ENCODE data around the gene PCSK9. TPM values are rescaled to one million over a fixed set of nuclear protein-coding genes. Genes with fewer than 3 reads are reported as not detected.
A peak's percentile ranks its signal among the peaks of the same experiment; 100 is the strongest.

Gene PCSK9
- total and polyA plus RNA-seq, 2 of the 13 experiments (the other 11 are each of a cell fraction or from before 2014, with no cell fraction given): 33.3 to 80.5 TPM

- H3K9ac ChIP-seq (ENCODE audit: insufficient read depth, low read depth, low read length): no peak overlapping the region
- no peak overlapping the region for H3K4me2 ChIP-seq (ENCODE audit: low read depth, low read length)
- no peaks in the 10 kb centered on the region for H3K79me2 ChIP-seq (ENCODE audit: insufficient read depth, low read length)
- peaks cover 3 to 30% of the 10 kb centered on the region in 2 experiments for H3K27me3 ChIP-seq (ENCODE audit: control insufficient read depth in 1 of 2, insufficient read depth in 2 of 2, low read length in 2 of 2)
- no peak overlapping the region for H3K4me3 ChIP-seq (replicated peaks in 1 of 3; ENCODE audit: insufficient read depth in 1 of 3, low read depth in 2 of 3, low read length in 3 of 3)
- H4K20me1 ChIP-seq (ENCODE audit: insufficient read depth, low read length): no peaks in the 10 kb centered on the region
- no peak overlapping the region for H2AFZ ChIP-seq (ENCODE audit: low read length)
- CTCF ChIA-PET (ENCODE audit: low intra/inter-chr PET ratio, low total read pairs): no interaction called here
- WGBS (ENCODE audit: low lambda C conversion rate): 22% methylated on average over 4 of the region's 4 CpGs
- H3K27ac ChIP-seq (ENCODE audit: extremely low read length, insufficient read depth, low read length): no peak overlapping the region
- no peaks in the 10 kb centered on the region for H3K36me3 ChIP-seq (replicated peaks in 1 of 2; ENCODE audit: control insufficient read depth in 1 of 2, insufficient read depth in 2 of 2, low read length in 2 of 2)
- ATAC-seq (no peak), FAIRE-seq (no peak), DNase-seq (ENCODE audit: low spot score) (no peak)
- POLR2A ChIA-PET: no interaction called here
- in situ Hi-C loops (cut with HindIII; ENCODE audit: extremely low pct_ligation_motif_present, low pct_unique_long_range_greater_than_20kb): no loop called here
- no peaks in the 10 kb centered on the region for H3K9me3 ChIP-seq (ENCODE audit: low read length)
- H3K4me1 ChIP-seq (ENCODE audit: insufficient read depth, low read length): peaks cover 7% of the 10 kb centered on the region; the same call in 1 of the 2 replicates
- intact Hi-C loops (cut with micrococcal nuclease; ENCODE audit: unreplicated experiment): no loop called here
- no TSS peak for BruUV-seq (replicated peaks)
- TF ChIP-seq, protein P1, sequence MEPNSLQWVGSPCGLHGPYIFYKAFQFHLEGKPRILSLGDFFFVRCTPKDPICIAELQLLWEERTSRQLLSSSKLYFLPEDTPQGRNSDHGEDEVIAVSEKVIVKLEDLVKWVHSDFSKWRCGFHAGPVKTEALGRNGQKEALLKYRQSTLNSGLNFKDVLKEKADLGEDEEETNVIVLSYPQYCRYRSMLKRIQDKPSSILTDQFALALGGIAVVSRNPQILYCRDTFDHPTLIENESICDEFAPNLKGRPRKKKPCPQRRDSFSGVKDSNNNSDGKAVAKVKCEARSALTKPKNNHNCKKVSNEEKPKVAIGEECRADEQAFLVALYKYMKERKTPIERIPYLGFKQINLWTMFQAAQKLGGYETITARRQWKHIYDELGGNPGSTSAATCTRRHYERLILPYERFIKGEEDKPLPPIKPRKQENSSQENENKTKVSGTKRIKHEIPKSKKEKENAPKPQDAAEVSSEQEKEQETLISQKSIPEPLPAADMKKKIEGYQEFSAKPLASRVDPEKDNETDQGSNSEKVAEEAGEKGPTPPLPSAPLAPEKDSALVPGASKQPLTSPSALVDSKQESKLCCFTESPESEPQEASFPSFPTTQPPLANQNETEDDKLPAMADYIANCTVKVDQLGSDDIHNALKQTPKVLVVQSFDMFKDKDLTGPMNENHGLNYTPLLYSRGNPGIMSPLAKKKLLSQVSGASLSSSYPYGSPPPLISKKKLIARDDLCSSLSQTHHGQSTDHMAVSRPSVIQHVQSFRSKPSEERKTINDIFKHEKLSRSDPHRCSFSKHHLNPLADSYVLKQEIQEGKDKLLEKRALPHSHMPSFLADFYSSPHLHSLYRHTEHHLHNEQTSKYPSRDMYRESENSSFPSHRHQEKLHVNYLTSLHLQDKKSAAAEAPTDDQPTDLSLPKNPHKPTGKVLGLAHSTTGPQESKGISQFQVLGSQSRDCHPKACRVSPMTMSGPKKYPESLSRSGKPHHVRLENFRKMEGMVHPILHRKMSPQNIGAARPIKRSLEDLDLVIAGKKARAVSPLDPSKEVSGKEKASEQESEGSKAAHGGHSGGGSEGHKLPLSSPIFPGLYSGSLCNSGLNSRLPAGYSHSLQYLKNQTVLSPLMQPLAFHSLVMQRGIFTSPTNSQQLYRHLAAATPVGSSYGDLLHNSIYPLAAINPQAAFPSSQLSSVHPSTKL (CRISPR knock-in tag; IDR thresholded peaks at IDR 0.05): no peak
- TF ChIP-seq SMARCC2 (IDR thresholded peaks at IDR 0.05) (no peak), ZNF263 (CRISPR knock-in tag; IDR thresholded peaks at IDR 0.05) (peak; percentile 46; the same call in 1 of the 2 replicates)
- TF ChIP-seq, protein P2, sequence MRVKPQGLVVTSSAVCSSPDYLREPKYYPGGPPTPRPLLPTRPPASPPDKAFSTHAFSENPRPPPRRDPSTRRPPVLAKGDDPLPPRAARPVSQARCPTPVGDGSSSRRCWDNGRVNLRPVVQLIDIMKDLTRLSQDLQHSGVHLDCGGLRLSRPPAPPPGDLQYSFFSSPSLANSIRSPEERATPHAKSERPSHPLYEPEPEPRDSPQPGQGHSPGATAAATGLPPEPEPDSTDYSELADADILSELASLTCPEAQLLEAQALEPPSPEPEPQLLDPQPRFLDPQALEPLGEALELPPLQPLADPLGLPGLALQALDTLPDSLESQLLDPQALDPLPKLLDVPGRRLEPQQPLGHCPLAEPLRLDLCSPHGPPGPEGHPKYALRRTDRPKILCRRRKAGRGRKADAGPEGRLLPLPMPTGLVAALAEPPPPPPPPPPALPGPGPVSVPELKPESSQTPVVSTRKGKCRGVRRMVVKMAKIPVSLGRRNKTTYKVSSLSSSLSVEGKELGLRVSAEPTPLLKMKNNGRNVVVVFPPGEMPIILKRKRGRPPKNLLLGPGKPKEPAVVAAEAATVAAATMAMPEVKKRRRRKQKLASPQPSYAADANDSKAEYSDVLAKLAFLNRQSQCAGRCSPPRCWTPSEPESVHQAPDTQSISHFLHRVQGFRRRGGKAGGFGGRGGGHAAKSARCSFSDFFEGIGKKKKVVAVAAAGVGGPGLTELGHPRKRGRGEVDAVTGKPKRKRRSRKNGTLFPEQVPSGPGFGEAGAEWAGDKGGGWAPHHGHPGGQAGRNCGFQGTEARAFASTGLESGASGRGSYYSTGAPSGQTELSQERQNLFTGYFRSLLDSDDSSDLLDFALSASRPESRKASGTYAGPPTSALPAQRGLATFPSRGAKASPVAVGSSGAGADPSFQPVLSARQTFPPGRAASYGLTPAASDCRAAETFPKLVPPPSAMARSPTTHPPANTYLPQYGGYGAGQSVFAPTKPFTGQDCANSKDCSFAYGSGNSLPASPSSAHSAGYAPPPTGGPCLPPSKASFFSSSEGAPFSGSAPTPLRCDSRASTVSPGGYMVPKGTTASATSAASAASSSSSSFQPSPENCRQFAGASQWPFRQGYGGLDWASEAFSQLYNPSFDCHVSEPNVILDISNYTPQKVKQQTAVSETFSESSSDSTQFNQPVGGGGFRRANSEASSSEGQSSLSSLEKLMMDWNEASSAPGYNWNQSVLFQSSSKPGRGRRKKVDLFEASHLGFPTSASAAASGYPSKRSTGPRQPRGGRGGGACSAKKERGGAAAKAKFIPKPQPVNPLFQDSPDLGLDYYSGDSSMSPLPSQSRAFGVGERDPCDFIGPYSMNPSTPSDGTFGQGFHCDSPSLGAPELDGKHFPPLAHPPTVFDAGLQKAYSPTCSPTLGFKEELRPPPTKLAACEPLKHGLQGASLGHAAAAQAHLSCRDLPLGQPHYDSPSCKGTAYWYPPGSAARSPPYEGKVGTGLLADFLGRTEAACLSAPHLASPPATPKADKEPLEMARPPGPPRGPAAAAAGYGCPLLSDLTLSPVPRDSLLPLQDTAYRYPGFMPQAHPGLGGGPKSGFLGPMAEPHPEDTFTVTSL (CRISPR knock-in tag; IDR thresholded peaks at IDR 0.05; ENCODE audit: borderline replicate concordance): no peak
Observed at GRCh38 chr1:55001311-55001710, 38.0 kb upstream of the PCSK9 start.
